Measurements from ENCODE around the gene CCDC34. TPM values are rescaled to one million over a fixed set of nuclear protein-coding genes. Genes with fewer than 3 reads are reported as not detected.

CCDC34 gene
- total RNA-seq, 2 experiments from 2014 or later, result 13.5 to 13.7 TPM

DNA sequence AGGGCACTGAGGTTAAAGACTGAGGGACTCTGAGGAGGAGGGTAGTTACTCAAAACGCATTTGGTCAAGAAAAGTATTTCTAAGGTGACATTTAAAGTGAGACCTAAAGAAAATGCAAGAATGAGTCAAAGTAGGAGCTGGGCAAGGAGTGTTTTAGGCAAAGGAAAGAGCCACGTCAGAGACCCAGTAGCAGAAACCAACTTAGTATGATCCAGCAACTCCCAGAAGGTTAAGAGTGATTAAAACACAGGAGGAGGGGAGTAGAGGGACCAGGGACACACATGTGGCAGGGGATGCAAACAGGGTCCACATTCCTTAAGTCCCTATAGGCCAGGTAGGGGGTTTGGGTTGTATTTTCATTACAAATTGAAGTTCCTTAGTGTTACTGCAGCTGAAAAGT, 24.3 kb upstream of the CCDC34 start:
- Mint-ChIP-seq H3K9me3 (no peaks in the 10 kb centered on the region), H3K27ac (no peak overlapping the region), H3K4me1 (peaks cover 28% of the 10 kb centered on the region), H3K4me3 (no peak overlapping the region), H3K36me3 (ENCODE audit: low read depth) (no peaks in the 10 kb centered on the region), H3K27me3 (no peaks in the 10 kb centered on the region)
- ChIA-PET CTCF (no interaction called here), POLR2A (no interaction called here)
- DNase-seq, result no peak

DNA sequence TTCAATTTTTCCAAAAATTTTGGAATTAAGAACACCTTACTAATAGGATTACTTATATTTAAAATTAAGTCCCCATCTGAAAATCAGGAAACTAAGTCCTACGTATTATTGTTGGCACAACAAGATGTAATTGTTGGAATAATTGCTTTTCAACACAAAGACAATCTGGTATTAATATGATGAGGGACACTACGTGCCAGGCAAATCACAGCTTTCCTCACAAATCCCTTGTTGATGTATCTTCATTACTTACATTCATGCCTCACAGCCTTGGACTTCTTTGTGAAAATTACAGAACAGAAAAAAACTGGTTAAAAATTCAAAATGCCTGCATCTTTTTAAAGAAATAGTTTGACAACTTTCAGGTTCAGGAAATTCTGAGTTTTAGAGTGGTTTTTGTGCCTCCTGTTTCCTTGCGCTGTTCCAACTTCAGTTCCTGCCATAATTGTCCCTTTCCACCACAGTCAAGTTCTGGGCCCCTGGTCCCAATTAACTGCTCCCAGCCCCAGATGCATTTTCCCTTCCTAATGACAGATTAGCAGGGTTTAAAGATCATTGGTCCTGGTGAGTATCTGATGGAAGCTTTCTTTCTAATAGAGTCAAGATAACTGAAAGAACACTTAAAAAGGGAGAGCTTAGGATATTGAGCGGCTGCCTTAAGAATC, 23.3 kb upstream of the CCDC34 start:
- ChIA-PET CTCF (no interaction called here), POLR2A (no interaction called here)
- Mint-ChIP-seq H3K4me3 (no peak overlapping the region), H3K9me3 (no peaks in the 10 kb centered on the region), H3K36me3 (ENCODE audit: low read depth) (no peaks in the 10 kb centered on the region), H3K27me3 (no peaks in the 10 kb centered on the region), H3K4me1 (peaks cover 28% of the 10 kb centered on the region), H3K27ac (no peak overlapping the region)
- no peak for DNase-seq

DNA sequence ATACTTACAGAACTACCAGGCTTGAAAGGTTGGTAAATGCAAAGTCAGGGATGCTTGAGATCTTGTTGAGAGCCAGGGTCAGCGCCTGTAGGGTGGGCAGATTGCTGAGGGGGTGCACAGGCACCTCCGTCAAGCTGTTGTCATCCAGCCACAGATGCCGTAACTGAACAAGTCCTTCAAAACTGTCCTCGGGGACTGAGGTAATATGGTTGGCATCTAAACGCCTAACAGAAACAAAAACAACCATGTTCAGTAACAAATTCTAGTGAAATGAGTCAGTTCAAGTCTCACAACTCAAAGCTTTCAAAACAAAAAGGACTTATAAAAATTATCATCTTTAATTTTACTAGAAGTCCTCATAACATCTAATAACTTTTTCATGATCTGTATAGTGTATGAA, 22.2 kb upstream of the CCDC34 start:
- Mint-ChIP-seq H3K36me3 (ENCODE audit: low read depth) (no peaks in the 10 kb centered on the region), H3K27ac (no peak overlapping the region), H3K27me3 (no peaks in the 10 kb centered on the region), H3K4me1 (peaks cover 28% of the 10 kb centered on the region), H3K9me3 (no peaks in the 10 kb centered on the region), H3K4me3 (no peak overlapping the region)
- POLR2A ChIA-PET, result no interaction called here
- CTCF ChIA-PET, result interaction anchor here (1.8 kb wide), 1 partner anchor 13 kb away, joined by 6 read pairs; no protein-coding TSS in a partner anchor
- no peak for DNase-seq

DNA sequence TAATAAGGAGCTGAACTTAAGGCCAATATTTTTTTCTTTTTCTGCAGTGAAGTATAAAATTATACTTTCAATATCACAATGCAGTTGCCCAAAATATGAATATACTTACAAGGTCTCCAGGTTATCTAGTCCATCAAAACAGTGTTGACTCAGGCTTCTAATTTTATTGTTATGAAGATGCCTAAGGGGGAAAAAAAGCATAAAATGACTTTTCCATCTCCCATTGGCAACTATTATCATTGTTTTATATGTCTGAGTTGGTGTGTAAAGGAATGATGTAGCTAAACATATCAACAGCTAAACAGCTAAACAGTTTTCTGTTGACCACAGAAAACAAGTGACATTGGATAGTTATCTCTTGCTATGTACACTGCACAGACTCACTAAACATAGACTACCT, 21.2 kb upstream of the CCDC34 start:
- no peak overlapping the region for H3K4me3 Mint-ChIP-seq
- peaks cover 28% of the 10 kb centered on the region for H3K4me1 Mint-ChIP-seq
- CTCF ChIA-PET, result interaction anchor here (1.8 kb wide), 1 partner anchor 12 kb away, joined by 6 read pairs; no protein-coding TSS in a partner anchor
- no peak overlapping the region for H3K27ac Mint-ChIP-seq
- no peaks in the 10 kb centered on the region for H3K27me3 Mint-ChIP-seq
- H3K36me3 Mint-ChIP-seq (ENCODE audit: low read depth), result no peaks in the 10 kb centered on the region
- H3K9me3 Mint-ChIP-seq, result no peaks in the 10 kb centered on the region
- POLR2A ChIA-PET, result interaction anchor here (0.7 kb wide), 1 partner anchor 21 kb away, joined by 3 read pairs; the partner anchor contains the start of gene CCDC34
- no peak for DNase-seq

DNA sequence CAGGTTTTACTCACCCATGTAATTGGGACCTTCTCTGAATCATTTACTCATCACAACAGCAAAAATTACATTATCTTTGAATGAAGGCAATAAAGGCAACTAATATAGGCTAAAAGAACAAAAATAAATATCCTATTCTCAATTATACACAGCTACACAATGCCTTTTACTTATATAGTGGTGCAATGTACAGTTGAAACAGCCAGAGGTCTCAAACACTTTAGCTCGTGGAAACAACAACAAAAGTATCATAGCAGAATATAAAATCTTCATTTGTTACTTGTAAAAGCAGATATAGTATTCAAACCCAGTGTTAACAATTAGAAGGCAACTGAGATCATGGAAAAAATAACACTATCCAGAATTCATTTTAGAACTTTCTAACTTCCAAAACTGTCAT, 20.6 kb upstream of the CCDC34 start:
- peaks cover 22% of the 10 kb centered on the region for H3K4me1 Mint-ChIP-seq
- no peak overlapping the region for H3K4me3 Mint-ChIP-seq
- no peaks in the 10 kb centered on the region for H3K36me3 Mint-ChIP-seq (ENCODE audit: low read depth)
- no peaks in the 10 kb centered on the region for H3K9me3 Mint-ChIP-seq
- ChIA-PET POLR2A (no interaction called here), CTCF (interaction anchor here (1.6 to 1.8 kb wide), 2 partner anchors 11 to 102 kb away, joined by 4 to 6 read pairs; no protein-coding TSS in a partner anchor)
- H3K27ac Mint-ChIP-seq, result no peak overlapping the region
- no peak for DNase-seq
- H3K27me3 Mint-ChIP-seq, result no peaks in the 10 kb centered on the region

DNA sequence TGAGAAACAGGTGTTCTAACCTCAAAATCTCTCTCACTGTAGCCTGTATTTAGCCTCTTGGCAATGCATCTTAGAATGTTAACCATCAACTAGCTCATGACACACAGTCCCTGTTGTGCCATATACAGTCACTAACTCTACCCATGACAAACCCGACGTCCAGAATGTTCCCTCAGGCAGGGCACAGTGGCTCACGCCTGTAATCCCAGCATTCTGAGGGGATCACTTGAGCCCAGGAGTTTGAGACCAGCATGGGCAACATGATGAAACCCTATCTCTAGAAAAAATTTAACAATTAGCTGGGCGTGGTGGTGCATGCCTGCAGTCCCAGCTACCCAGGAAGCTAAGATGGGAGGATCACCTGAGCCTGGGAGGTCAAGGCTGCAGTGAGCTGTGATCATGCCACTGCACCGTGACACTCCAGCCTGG, 18.2 kb upstream of the CCDC34 start:
- Mint-ChIP-seq H3K27me3 (no peaks in the 10 kb centered on the region), H3K4me3 (no peak overlapping the region), H3K27ac (no peak overlapping the region), H3K4me1 (peaks cover 12% of the 10 kb centered on the region), H3K9me3 (no peaks in the 10 kb centered on the region), H3K36me3 (ENCODE audit: low read depth) (no peaks in the 10 kb centered on the region)
- POLR2A ChIA-PET, result no interaction called here
- CTCF ChIA-PET, result interaction anchor here (1.8 kb wide), 1 partner anchor 18 kb away, joined by 4 read pairs; the partner anchor contains the start of gene CCDC34
- DNase-seq, result no peak

DNA sequence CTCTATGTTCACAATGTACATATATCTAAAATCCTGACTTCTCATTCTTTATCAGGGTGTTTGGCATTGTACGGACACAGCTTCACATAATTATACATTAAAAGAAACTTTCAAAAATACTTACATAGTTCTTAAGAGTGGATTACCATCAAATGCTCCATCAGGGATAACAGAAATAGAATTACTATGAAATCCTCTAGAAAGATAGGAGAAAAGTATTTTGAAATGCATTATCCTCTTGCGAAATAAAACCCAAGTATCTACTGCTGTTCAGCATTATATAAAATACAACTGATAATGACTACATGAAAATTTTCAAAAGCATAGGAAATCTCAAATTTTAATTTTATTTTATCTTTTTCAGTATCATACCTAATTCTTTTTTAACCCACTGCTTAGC, 17.8 kb upstream of the CCDC34 start:
- ChIA-PET POLR2A (no interaction called here), CTCF (no interaction called here)
- Mint-ChIP-seq H3K36me3 (ENCODE audit: low read depth) (no peaks in the 10 kb centered on the region), H3K4me1 (peaks cover 12% of the 10 kb centered on the region), H3K4me3 (no peak overlapping the region), H3K27me3 (no peaks in the 10 kb centered on the region), H3K27ac (no peak overlapping the region), H3K9me3 (no peaks in the 10 kb centered on the region)
- no peak for DNase-seq

DNA sequence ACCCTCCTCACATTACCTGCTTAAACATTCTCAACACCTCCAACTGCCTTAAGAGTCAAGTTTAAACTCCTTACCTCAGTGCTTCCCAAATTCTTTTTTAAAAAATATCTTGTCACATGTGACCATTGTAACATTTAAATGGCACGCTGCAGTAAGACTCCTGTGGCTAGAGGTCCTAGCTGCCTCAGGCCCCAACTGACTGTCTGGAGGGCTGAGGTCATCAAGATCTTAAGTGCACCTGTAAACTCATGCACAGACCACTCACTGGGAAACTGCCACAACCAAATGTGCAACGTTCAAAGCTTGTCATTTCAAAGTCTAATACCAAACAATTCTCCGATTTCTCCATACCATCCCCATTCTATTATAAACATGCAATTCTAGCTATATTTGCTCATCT, 16.4 kb upstream of the CCDC34 start:
- Mint-ChIP-seq H3K27me3 (no peaks in the 10 kb centered on the region), H3K9me3 (no peaks in the 10 kb centered on the region), H3K4me1 (peaks cover 5% of the 10 kb centered on the region), H3K36me3 (ENCODE audit: low read depth) (no peaks in the 10 kb centered on the region), H3K27ac (no peak overlapping the region), H3K4me3 (no peak overlapping the region)
- ChIA-PET POLR2A (no interaction called here), CTCF (no interaction called here)
- DNase-seq, result no peak

DNA sequence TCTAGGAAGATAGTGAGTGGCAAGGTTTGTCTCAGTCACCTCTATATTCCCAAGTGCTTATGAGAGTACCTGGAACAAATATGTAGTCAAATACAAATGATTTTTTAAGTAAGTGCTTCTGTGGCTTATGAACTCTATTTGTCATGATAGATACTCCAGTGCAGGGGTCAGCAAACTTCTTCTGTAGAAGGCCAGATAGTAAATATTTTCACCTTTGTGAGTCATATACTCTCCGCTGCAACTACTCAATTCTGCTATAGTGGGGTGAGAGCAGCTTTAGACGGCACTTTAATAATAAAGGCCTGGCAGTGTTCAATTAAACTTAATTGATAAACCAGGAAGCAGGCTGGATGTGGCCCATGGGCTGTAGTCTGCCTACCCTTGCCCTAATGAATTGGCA, 12.4 kb upstream of the CCDC34 start:
- Mint-ChIP-seq H3K36me3 (ENCODE audit: low read depth) (no peaks in the 10 kb centered on the region), H3K9me3 (no peaks in the 10 kb centered on the region), H3K27me3 (no peaks in the 10 kb centered on the region), H3K4me1 (no peaks in the 10 kb centered on the region), H3K4me3 (no peak overlapping the region), H3K27ac (no peak overlapping the region)
- POLR2A ChIA-PET, result no interaction called here
- CTCF ChIA-PET, result interaction anchor here (1.5 kb wide), 1 partner anchor 11 kb away, joined by 4 read pairs; no protein-coding TSS in a partner anchor
- DNase-seq, result no peak

DNA sequence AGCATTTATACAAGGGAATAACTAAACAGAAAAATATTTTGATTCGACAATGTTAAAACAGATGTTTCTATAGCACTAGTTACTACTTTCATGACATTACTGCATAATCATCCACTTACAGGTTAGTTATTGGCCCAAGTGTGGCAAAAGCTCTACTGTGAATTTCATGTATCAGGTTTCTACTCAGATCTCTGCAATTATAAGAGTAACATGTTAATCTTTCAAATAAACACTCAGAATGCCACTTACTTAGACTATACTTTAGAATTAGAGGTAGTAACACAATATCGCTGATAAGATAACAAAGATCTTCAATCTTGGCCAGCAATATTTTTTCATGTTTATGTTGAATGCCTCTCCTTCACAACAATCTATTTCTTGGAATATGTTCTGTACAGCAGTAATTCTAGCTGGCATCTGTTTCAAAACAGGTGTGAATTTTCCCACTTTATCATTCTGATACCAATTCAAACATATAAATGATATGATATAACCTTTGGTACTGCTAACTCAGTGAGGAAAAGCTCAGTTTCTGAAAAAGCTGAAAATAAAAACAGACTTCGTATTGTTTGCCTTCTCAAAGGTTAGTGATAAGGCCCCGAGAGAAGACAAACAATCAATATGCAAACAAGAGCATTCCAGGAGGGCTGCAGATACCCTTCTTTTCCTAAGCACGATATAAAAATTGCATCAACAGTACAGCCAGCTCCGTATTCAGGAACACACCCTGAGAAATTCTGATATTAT, 11.0 kb upstream of the CCDC34 start:
- Mint-ChIP-seq H3K27ac (no peak overlapping the region), H3K36me3 (ENCODE audit: low read depth) (no peaks in the 10 kb centered on the region), H3K4me3 (no peak overlapping the region), H3K27me3 (no peaks in the 10 kb centered on the region), H3K4me1 (no peaks in the 10 kb centered on the region), H3K9me3 (no peaks in the 10 kb centered on the region)
- DNase-seq, result no peak
- POLR2A ChIA-PET, result interaction anchor here (1.9 kb wide), 1 partner anchor 11 kb away, joined by 4 read pairs; the partner anchor contains the start of gene CCDC34
- CTCF ChIA-PET, result interaction anchor here (1.4 to 2.4 kb wide), 2 partner anchors 10 kb away, joined by 4 to 6 read pairs; no protein-coding TSS in a partner anchor

DNA sequence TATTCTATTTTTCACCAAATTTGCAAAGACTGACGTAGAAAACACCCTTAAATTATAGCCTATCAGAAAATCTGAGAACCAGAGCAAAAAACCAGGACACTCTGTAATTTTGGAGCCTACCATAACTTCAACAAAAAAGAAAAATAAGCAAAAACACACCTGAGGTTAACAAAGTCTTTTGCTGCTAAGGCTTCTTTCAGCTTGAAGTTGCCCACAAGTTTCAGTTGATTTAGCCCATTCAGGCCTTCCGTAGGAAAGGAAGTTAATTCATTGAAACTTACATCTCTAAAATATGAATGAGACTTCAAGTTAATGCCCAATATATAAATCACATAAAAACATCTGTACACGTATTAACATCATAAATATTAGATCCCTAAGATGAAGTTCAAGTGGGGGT, 10.4 kb upstream of the CCDC34 start:
- ChIA-PET CTCF (interaction anchor here (1.4 to 2.4 kb wide), 2 partner anchors 10 to 11 kb away, joined by 4 to 6 read pairs; no protein-coding TSS in a partner anchor), POLR2A (interaction anchor here (1.9 kb wide), 1 partner anchor 10 kb away, joined by 4 read pairs; the partner anchor contains the start of gene CCDC34)
- no peak for DNase-seq
- no peak overlapping the region for H3K27ac Mint-ChIP-seq
- H3K4me3 Mint-ChIP-seq, result no peak overlapping the region
- H3K36me3 Mint-ChIP-seq (ENCODE audit: low read depth), result no peaks in the 10 kb centered on the region
- no peaks in the 10 kb centered on the region for H3K4me1 Mint-ChIP-seq
- H3K9me3 Mint-ChIP-seq, result no peaks in the 10 kb centered on the region
- no peaks in the 10 kb centered on the region for H3K27me3 Mint-ChIP-seq

DNA sequence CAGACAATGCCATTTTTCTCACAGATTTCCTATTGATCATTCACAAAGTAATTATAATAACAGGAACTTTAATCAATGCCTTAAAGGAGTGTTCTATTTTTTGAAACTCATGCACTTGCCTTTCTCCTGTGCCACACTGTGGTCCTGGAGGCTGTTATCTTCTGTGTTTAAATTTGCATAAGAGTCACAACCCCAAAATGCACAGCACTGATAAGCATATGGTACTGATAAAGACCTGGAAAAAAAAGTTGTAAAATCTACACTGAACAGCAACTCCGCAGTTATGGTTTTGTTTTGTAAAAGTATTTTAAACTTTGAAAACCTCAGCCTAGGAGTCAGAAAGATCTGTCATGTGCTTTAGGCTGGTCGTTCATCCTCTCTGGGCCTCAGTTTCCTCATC, 9.1 kb upstream of the CCDC34 start:
- Mint-ChIP-seq H3K9me3 (no peaks in the 10 kb centered on the region), H3K36me3 (ENCODE audit: low read depth) (no peaks in the 10 kb centered on the region), H3K27me3 (no peaks in the 10 kb centered on the region), H3K27ac (no peak overlapping the region), H3K4me1 (no peaks in the 10 kb centered on the region), H3K4me3 (no peak overlapping the region)
- ChIA-PET CTCF (interaction anchor here (2.4 kb wide), 1 partner anchor 12 kb away, joined by 6 read pairs; no protein-coding TSS in a partner anchor), POLR2A (no interaction called here)
- no peak for DNase-seq

DNA sequence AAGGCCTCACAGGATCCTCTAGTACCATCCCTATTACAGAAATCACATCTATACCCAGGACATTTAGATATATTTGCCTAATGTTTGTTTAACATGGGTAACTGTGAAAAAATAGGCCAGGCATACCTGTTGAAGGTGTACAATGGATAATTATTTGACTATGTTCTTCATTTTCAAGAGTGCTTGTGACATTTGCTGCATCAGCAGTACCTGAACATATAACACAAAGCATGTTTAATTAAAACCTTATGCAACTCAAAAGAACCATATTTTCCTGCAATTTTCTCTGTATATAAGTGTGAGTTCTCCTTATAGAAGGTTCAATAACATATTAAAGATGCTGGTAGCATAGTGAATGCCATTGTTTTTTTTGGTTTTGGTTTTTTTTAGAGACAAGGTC, 8.5 kb upstream of the CCDC34 start:
- Mint-ChIP-seq H3K9me3 (no peaks in the 10 kb centered on the region), H3K4me1 (no peaks in the 10 kb centered on the region), H3K27me3 (no peaks in the 10 kb centered on the region), H3K36me3 (ENCODE audit: low read depth) (no peaks in the 10 kb centered on the region), H3K4me3 (no peak overlapping the region), H3K27ac (no peak overlapping the region)
- DNase-seq, result no peak
- POLR2A ChIA-PET, result no interaction called here
- CTCF ChIA-PET, result interaction anchor here (2.4 kb wide), 1 partner anchor 13 kb away, joined by 6 read pairs; no protein-coding TSS in a partner anchor

Measured in activated CD4-positive, alpha-beta memory T cell treated with anti-CD3 and anti-CD28 coated beads, Interleukin-2, amount 10 ng/mL, durations not matched to agents 7 days and 5 days (primary cell).